SK-N-MC (cell line): ENCODE data around the gene EHD2.
"Not testable (repeated sequence)": the region's sequence is repeated elsewhere in the genome, so short reads cannot be mapped to it uniquely, and the experiment has no call there.

Experiments
- DNase-seq: peaks from one replicate; pipeline ENCODE4 v3.0.0-alpha.2; 2011; ENCODE audit warnings: low read depth, low spot score
- H3K27ac ChIP-seq: fragments of 200-600 bp; sonication (generic); 2 replicates; pipeline ENCODE4 v1.5.1; 2016; ENCODE audit warnings: mixed run types
- H3K36me3 ChIP-seq: fragments of 200-600 bp; sonication (generic); 2 replicates; pipeline ENCODE4 v1.6.1; 2017; ENCODE audit warnings: antibody characterized with exemption, low read length, mixed read lengths; ENCODE audit not compliant: insufficient read depth
- H3K4me3 ChIP-seq: fragments of 200-600 bp; sonication (generic); 2 replicates; pipeline ENCODE4 v1.5.1; 2016
- H3K9ac ChIP-seq: fragments of 200-600 bp; sonication (generic); 2 replicates; pipeline ENCODE4 v1.8.0; 2017; ENCODE audit warnings: mixed run types, mixed read lengths; ENCODE audit not compliant: insufficient read length
- H3K9me3 ChIP-seq: fragments of 200-600 bp; sonication (generic); 2 replicates; pipeline ENCODE4 v1.6.1; 2017; ENCODE audit warnings: low read depth, mild to moderate bottlenecking, antibody characterized with exemption, low read length, moderate library complexity, mixed read lengths
- EZH2 ChIP-seq: fragments of 200-600 bp; sonication (generic); IDR thresholded peaks from one replicate; pipeline ENCODE4 v1.6.1; 2017; ENCODE audit warnings: antibody characterized with exemption
- FOXP2 ChIP-seq: optimal IDR thresholded peaks from 2 replicates; pipeline ENCODE3; 2011; ENCODE audit warnings: mild to moderate bottlenecking, moderate library complexity; ENCODE audit not compliant: insufficient read depth; ENCODE audit errors: extremely low read length, control extremely low read depth
- POLR2AphosphoS5 ChIP-seq: IDR thresholded peaks from 2 replicates; pipeline ENCODE4 v1.6.1; 2012; ENCODE audit warnings: mild to moderate bottlenecking, low read depth, low read length, borderline replicate concordance

Gene EHD2

DNA sequence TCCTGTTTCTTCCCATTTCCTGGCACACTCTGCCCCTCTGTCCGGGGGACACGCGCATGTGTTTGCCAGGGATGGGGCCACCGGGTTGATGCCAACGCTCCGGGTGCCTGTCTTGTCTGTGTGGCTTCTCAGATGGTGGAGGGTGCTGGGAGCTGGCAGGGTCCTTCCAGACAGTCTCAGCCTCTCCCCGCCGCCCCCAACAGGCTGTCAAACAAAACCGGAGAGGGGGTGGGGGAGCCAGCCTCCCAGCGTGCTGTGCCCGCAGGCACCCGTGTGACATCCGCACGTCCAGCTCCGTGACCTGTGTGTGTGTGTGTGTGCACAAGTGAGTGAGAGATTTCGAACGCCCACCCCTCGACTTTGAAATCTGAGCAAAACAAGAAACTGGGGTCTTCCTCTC, 10.6 kb upstream of the EHD2 start:
- TF ChIP-seq POLR2AphosphoS5 (no peak), EZH2 (no peak), FOXP2 (no peak)
- Histone ChIP-seq H3K36me3 (peaks cover 15% of the 10 kb centered on the region; the same call in 1 of the 2 replicates), H3K9me3 (no peaks in the 10 kb centered on the region), H3K9ac (no peak overlapping the region), H3K4me3 (no peak overlapping the region), H3K27ac (no peak overlapping the region)
- no peak for DNase-seq

DNA sequence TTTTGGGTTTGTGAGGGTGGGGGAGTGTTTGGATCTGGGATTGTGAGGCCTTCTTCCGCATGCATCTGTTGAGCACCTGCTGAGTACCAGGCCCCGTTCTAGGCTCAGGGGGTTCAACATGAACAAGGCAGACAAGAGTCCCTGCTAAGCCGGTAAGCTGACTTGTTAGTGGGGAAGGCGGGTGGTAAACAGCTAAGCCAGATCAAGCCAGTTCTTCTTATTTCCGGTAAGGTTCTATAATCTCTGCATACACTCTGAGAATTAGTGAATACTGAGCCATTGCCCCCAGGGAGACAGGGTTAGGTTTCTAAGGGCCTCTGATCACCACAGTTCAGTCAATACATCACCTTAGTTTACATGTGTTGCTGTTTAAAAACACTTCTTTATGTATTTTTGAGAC, 9.9 kb upstream of the EHD2 start:
- DNase-seq: no peak
- TF ChIP-seq EZH2 (no peak), FOXP2 (no peak), POLR2AphosphoS5 (no peak)
- no peak overlapping the region for H3K9ac ChIP-seq

DNA sequence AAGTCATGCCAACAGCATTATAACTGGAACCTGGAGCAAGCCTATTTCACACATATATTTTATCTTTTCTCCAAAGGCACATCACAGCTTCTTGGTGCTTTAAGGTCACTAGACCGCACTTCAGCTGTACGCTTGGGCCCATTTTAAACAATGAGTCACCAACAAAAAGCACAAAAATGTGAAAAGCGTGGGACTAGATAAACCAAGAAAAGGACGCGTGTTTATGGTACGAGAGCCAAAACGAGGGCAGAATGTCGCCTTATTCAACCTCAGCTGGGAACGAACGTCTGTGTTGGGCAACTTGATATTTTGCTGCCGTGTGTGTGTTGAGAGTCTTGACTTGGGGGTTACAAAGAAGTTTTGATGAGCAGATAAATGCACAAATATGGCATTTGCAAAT, 9.2 kb upstream of the EHD2 start:
- Histone ChIP-seq H3K36me3 (peaks cover 12% of the 10 kb centered on the region; the same call in 1 of the 2 replicates), H3K4me3 (no peak overlapping the region), H3K27ac (no peak overlapping the region), H3K9me3 (no peaks in the 10 kb centered on the region), H3K9ac (no peak overlapping the region)
- no peak for DNase-seq
- TF ChIP-seq EZH2: no peak
- TF ChIP-seq FOXP2: no peak
- TF ChIP-seq POLR2AphosphoS5: no peak

More for the DNA sequence above, 9.9 kb upstream of the EHD2 start:
- Histone ChIP-seq H3K36me3 (peaks cover 15% of the 10 kb centered on the region; the same call in 1 of the 2 replicates), H3K4me3 (no peak overlapping the region), H3K9me3 (no peaks in the 10 kb centered on the region), H3K27ac (peak overlapping the region; percentile 42; the same call in 1 of the 2 replicates)

DNA sequence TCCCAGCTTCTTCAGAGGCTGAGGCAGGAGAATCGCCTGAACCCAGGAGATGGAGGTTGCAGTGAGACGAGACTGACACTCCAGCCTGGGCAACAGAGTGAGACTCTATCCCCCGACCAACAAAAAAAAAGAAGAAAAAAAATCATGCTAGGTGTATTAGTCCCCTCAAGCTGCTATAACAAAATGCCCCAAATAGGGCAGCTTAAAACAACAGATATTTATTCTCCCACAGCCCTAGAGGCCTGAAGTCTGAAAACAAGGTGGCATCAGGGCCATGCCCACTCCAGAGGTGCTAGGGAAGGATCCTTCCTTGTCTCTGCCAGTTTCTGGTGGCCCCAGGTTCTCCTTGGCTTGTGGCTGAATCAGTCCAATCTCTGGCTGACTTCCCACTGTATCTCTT, 8.6 kb upstream of the EHD2 start:
- H3K27ac ChIP-seq: no peak overlapping the region
- no peak for TF ChIP-seq EZH2
- H3K4me3 ChIP-seq: no peak overlapping the region
- H3K9ac ChIP-seq: no peak overlapping the region
- no peaks in the 10 kb centered on the region for H3K9me3 ChIP-seq
- no peak for DNase-seq
- peaks cover 11% of the 10 kb centered on the region; the same call in 1 of the 2 replicates for H3K36me3 ChIP-seq

DNA sequence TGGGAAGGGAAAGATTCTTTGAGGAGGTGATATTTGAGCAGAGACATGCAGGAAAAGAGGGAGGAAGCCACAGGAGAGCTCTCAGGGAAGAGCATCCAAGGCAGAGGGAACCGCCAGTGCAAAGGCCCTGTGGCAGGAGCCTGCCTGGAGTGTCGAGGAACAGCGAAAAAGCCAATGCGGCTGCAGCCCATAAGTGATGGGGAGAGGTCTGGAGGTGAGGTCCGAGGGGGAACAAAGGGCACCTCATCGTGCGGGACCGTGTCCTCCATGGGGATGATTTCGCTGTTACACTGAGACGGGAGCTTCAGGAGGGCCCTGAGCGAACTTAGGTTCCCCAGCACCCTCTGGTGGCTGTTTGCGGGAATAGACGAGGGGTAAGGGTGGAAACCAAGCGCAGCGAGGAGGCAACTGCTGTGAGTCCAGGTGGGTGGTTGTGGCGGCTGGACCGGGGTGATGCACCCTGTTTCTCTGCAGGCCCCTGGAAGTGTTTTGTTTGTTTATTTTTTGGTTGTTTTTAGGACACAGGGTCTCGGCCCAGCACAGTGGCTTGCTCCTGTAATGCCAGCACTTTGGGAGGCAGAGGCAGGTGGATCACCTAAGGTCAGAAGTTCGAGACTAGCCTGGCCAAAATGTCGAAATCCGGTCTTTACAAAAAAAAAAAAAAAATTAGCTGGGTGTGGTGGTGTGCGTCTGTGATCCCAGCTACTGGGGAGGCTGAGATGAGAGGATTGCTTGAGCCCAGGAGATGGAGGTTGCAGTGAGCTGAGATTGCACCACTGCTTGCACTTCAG, 5.9 kb upstream of the EHD2 start:
- DNase-seq: no peak

DNA sequence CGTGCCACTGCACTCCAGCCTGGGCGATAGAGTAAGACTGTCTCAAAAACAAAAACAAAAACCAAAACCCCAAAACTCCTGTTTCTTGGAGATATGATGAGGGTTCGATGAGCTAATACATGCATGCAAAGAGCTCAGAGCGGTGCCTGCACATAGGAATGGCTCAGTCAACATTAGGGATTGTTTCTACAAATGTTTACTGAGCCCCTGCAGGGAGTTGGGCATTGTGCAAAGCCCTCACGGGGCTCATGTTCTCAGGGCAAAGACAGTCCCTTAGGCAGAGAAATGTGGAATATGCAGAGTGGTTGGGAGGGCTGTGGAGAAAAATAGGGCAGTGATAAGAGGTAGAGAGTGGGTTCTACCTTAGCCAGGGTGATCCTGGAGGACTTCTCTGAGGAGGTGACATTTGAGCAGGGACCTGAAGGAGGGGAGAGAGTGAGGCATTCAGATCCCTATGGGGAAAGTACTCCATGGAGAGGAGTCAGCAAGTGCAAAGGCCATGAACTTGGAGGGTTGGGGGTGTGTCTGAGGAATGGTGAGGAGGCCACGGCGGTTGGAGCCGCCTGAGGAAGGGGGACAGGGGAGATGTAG, 1.5 kb upstream of the EHD2 start:
- no peak for TF ChIP-seq EZH2
- TF ChIP-seq FOXP2: no peak
- no peak for TF ChIP-seq POLR2AphosphoS5
- Histone ChIP-seq H3K36me3 (no peaks in the 10 kb centered on the region), H3K9ac (no peak overlapping the region), H3K9me3 (no peaks in the 10 kb centered on the region), H3K4me3 (no peak overlapping the region), H3K27ac (no peak overlapping the region)
- DNase-seq: no peak

More for the DNA sequence above, 5.9 kb upstream of the EHD2 start:
- Histone ChIP-seq H3K4me3 (no peak overlapping the region), H3K36me3 (no peaks in the 10 kb centered on the region), H3K27ac (no peak overlapping the region), H3K9ac (no peak overlapping the region), H3K9me3 (no peaks in the 10 kb centered on the region)
- TF ChIP-seq EZH2 (no peak), FOXP2 (no peak), POLR2AphosphoS5 (no peak)

DNA sequence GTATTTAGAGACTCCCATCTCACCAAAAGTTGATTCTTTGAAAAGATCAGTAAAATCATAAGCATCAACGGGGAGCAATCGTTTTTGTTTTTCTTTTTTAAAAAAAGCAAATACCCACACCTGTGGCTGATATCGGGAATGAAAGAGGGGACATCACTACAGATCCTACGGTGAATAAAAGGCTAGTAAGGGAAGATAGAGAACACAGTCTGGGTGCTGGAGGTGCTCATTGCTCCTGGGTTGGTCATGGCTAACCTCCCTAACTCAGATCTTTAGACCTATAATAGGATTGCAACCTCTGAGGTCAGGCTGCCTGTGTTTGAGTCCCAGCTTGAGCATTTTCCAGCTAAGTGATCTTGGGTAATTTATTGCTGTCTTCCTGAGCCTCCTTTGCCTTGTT, 1.1 kb downstream of the EHD2 start:
- Histone ChIP-seq H3K27ac (no peak overlapping the region), H3K9ac (no peak overlapping the region), H3K4me3 (no peak overlapping the region), H3K9me3 (no peaks in the 10 kb centered on the region), H3K36me3 (no peaks in the 10 kb centered on the region)
- DNase-seq: no peak
- TF ChIP-seq EZH2 (no peak), FOXP2 (no peak), POLR2AphosphoS5 (no peak)

DNA sequence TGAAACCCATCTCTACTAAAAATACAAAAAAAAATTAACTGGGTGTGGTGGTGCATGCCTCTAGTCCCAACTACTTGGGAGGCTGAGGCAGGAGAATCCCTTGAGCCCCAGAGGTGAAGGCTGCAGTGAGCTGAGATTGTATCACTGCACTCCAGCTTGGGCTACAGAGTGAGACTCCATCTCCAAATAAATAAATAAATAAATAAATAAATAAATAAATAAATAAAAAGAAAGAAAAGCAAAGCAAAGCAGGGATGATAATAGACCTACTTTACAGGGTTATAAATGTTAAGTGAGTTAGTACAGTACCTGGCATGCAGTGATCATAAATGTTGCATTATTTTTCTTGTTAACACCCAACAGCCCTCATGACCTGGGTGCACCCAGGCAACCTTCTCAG, 1.6 kb downstream of the EHD2 start:
- not testable (repeated sequence) for DNase-seq, H3K36me3 ChIP-seq, H3K27ac ChIP-seq, H3K9ac ChIP-seq, H3K9me3 ChIP-seq, H3K4me3 ChIP-seq
